Right kidney (tissue), 1 donor: ENCODE results near the gene XPNPEP2.
"Not testable (repeated sequence)": the region's sequence is repeated elsewhere in the genome, so short reads cannot be mapped to it uniquely, and the experiment has no call there.

Experiments used
- DNase-seq: peaks from one replicate; pipeline ENCODE4 v3.0.0-alpha.2; 2016

XPNPEP2 gene

DNA sequence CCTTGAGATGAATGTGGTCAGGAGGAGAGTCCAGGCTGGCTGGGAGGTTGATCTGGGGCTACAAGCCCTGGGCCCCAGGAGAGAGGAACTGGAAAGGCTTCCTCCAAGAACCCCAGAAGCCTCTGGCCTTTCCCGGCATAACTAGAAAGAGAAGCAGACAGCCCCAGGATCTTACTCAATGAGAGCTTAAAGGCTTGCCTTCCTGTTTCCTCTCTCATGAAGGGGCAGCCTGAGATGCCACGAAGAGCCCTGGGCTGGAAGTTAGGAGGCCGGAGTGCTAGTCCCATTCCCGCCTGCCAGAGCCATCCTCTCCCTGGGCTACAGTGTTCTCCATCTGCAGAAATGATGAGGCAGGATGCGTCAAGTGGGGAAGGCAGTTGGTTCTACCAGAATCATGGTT is 20.1 kb upstream of the XPNPEP2 start:
- no peak for DNase-seq

DNA sequence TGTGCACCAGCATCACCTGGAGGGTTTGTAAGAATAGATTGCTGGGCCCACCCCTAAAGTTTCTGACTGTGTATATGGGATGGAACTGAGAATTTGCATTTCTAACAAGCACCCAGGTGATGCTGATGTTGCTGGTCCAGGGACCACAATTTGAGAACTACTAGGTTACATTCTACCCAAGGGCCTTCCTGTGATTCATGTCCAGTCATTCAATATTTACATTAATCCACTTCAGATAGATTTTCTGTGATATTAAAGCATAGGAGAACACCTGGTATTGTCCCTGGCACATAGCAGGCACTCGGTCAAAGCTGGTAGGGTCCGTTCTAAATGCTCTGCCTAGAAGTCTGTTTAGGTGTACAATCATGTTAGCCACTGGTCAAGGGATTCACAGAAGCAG is 19.5 kb upstream of the XPNPEP2 start:
- no peak for DNase-seq

DNA sequence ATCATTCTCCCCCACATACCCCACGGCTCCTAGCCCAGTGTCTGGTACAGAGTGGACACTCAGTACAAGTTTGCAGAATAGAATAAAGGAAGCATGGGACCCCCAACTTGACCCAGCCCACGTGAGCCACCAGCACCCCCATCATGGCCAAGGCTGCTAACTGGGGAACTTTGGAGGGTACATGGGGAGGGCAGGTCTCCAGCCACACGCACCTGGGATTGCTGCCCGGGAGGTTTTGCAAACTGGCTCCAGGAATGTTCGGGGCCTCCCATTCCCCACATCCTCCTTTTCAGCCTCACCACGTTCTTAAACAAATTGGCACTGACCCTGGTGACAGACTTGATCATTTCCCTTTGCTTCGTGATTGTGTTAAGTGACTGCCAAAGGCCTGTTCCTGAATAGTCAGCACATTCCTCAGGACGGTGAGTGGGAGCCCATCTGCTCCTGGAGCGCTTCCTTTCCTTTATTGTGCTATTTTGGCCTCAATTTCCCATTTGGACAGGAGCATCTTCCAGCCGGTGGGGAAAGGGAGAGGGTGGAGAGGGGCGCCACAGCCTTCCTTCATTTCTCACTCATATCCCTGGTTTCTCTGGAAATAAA is 18.7 kb upstream of the XPNPEP2 start:
- DNase-seq = no peak

DNA sequence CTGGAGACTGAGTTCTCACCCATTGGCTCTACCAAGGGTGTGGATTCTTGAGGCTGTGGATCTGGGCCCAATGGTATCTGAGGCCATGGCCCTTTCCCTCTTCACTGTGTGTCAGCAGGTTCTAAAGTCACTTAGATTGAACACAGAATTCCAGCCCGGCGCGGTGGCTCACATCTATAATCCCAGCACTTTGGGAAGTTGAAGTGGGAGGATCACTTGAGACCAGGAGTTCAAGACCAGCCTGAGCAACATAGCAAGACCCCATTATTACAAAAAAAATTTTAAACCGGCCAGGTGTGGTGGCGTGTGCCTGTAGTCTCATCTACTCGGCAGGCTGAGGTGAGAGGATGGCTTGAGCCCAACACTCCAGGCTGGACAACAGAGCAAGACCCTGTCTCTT is 18.0 kb upstream of the XPNPEP2 start:
- DNase-seq = no peak

DNA sequence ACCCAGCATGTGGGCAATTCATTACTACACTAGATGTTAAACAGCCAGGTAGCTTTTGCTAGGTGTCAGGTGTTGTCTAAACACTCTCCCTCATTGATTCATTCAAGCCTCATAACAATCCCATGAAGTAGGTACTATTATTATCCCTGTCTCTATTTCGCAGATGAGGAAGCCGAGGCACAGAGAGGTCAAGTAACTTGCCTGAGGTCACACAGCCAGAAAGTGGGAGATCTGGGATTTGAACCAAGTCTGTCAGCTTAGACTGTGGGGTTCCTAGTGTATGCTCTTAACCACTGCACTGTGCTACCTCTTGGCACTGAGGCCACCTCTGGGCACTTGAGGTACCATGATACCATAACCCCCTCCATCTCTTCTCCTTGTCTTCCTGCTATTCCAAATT is 17.4 kb upstream of the XPNPEP2 start:
- DNase-seq = no peak

DNA sequence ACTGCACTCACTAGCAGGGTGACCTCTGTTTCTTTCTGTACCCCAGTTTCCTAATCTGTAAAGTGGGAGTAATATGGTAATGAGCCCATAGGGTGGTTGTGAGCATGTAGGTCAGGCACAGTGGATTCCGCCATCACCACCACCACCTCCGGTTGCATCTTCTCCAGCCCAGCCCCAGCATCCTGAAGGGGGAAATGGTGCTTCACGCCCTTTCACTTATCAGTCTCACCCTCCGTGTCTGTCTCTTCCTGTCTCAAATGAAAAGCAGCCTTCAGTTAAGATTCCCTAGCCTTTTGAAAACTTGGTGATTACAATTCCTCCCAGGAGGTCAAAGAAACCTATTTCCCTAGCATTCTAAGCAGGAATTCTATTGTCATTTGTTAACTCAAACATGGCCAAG is 16.9 kb upstream of the XPNPEP2 start:
- DNase-seq = no peak

DNA sequence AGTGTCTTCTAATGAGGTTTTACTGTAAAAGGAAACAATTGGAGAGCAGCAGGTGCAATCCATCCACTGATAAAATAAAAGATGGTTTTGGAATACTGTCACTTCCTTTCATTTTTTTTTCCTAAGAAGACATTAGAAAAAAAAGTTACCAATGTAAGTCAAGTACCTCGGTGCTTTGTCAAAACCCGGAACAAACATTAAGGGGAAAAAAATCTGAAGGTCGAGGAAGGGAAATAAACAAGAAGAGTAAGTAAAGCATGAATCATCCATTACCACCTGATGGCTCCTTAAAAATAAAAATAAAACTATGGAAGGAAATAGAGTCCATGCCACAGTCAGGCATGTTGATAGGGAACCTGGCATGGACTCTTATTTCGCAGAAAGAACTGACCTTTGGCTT is 15.3 kb upstream of the XPNPEP2 start:
- no peak for DNase-seq

DNA sequence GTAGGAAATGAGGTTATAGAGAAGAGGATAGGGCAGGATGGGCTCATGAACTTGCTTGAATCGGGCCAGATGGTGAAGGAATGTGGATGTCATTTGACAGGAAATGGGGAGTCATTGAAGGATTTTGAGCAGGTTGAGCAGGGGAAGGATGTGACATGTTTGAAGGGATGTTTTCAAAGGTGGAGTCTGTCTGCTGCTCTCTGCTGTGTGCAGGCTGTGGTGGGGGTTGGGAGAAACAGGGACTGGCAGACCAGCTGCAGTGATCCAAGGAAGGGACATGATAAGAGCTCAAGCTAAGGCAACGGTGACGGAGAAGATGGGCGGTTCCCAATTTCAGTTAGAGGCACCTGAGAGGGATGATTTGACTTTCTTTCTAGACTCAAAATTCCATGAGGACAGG is 14.0 kb upstream of the XPNPEP2 start:
- no peak for DNase-seq

DNA sequence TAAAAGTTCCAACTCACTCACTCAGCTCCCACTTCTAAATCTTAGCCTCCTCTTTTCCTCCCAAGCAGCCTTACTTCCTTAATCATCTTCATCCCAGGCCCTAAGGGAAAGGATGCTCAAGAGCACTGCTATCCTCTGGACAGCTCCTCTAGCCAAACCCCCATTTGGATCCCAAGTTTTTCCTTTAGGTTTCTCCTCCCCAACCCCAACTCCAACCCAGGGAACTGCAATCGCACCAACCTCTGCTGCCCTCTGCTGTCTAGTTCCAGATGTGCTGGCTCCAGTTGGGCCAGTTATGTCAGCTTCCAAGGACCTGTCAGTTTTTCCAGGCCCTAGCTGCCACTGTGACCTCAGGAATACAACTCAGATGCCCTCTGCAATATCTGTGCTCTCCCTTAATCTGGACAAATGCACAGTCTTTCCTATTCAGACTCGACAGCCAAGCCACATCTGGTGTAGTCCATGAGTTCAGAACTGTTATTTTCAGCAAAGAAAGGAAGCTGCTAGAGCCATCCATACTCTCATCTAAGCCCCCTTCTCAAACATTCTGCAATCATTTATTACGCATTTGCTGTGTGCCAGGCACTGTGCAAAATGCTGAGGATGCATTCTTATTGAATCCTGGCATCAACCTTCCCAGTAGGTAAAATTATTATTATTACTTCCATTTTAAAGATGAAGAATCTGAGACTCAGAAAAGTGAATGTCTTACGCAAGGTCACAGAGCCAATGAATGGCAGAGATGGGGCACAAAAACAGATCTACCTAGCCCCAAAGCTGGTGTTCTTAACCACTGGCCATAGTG is 12.3 kb upstream of the XPNPEP2 start:
- DNase-seq = peak; percentile 21

DNA sequence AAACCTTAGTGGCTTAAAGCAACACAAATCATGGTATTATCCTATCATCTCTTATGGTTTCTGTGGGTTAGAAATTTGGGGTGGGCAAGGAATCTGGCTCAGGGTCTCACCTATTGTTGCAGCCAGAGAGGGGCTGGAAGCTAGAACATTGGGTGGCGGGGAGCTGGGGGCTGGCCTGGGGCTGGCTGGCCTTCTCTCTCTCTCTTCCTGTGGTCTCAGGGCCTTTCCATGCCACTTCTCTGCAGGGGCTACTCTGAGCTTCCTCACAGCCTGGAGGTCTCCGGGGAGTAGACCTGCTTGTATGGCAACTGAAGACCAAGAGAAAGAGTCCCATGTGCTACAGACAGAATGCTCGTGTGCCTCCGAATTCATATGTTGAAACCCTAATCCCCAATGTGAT is 10.7 kb upstream of the XPNPEP2 start:
- no peak for DNase-seq

DNA sequence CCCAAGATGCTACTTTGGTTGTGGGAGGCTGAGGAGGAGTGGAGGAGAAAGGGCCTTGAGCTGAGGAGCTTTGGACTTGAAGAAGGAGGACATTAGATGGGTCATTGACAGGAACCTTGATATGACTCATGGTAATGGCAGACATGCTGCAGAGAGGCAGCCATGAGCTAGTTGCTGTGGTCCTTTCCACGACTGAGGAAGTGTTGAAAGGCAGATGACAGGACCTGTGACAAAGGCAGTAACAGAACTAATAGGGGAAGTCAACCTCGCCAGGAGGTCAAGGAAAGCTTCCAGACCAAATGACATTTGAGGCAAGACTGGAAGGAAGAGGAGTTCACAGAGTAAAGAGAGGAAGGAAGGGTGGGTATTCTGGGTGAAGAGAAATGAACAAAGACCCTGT is 7.6 kb upstream of the XPNPEP2 start:
- DNase-seq = no peak

DNA sequence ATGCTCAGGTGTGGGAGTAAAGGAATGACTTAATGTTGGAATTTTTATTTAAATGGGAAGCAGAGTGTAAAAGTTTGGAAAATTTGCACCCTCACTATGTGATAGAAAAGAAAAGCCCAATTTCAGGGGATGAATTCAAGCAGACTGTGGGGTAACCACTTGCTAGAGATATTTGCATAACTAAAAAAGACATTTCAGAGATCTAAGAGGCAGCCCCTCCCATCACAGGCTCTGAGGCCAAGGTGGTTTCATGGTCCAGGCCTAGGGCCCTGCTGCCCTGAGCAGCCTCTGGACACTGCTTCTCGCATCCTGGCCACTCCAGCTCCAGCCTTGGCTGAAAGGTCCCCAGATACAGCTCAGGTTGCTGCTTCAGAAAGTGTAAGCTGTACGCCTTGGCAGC is 5.9 kb upstream of the XPNPEP2 start:
- DNase-seq = no peak

DNA sequence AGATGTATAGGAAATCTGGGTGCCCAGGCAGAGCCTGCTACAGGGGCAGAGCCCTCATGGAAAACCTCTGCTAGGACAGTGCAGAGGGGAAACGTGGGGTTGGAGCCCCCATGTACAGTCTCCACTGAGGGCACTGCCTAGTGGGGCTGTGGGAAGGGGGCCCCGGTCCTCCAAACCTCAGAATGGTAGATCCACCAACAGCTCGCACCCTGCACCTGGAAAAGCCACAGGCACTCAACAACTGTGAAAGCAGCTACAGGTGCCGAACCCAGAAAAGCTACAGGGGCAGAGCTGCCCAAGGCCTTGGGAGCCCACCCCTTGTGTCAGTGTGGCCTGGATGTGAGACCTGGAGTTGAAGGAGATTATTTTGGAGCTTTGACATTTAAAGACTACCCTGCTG is 5.4 kb upstream of the XPNPEP2 start:
- no peak for DNase-seq

DNA sequence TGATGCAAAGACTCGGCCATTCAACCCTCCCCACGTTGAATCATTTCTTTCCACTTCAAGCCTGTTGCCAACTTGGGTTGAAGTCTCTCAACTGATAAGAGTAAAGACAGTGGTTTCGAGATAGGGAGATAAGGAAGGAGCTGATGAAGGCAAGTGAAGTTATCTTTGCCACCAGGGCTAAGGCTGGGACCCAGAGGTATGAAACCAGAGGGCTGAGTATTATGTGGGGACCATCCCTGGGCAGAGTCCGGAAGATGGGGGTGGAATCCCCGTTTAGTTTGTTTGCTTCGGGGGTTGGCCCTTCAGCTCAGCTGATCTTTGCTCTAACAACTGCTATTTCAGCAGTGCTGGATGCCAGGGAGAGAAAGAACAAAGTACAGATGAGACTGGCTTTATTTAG is 2.3 kb upstream of the XPNPEP2 start:
- DNase-seq = no peak

DNA sequence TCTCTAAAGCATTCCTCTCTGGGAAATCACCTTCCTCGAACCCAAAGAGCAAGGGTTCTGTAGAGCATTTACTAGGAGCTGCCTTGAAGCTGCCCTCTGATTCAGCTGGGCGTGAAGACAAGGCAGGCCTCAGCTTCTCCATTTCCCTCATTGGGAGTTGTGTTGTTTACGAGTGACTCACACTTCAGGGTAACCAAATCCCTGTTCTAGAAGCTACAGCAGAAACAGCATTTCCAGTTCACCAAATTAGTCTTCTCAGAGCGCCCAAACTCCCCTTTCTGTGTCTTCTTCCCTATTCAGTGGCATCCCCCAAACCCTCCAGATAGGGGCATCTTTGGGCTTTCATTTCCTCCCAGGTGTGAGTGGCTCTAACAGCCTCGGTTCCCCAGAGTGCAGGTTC is 863 bp upstream of the XPNPEP2 start:
- no peak for DNase-seq

DNA sequence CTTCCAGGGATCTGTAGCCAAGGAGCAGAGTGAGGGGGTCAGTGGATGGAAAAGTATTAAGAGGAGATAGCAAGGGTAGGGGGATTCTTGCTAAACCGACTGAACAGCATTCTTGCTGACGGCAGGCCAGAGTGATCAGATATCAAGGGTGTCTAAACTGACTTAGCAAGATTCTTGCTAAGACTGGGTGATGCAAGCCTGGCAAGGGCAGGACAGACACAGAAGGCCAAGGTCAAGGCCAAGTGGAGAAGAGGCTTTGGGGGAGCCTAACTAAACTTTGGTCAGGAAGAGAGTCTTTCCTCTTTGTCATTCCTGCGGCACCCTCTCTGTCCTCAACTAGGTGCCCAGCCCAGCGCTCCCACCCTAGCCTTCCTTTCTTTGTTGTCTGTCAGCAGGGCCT is 799 bp downstream of the XPNPEP2 start:
- no peak for DNase-seq

DNA sequence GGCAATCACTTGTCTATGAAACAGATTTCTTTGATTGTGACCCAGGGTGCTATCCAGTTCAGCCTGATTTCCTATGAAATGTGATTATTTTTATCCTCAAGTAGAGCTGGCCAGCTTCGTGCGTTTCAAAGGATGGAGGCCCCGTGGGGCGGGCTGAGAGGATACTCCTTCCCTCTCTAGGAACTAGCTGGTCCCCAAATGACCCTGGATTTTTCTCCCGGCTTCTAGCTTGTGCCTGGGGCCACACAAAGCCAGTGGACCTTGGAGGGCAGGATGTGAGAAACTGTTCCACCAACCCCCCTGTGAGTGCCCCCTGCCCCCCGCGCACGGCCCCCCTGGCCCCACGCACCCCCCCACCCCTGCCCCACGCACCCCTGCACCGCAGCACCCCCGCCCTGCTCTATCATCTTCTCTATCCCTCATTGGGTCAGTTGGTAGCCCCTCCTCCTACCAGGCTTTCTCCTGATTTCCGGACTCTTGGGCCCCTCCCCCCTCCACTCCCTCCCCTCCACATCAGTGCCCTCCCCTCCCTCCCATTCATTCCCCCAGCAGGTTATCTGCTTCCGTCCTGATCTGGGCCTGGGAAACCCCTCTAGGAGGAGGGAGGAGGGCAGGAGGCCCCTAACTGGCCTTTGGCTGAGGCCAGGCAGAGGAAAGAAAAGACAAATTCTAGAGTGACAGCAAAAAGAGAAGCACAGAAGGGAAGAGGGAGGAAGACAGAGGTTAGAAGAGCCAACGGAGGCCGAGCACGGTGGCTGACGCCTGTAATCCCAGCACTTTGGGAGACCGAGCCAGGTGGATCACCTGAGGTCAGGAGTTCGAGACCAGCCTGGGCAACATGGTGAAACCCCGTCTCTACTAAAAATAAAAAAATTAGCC is 3.3 kb downstream of the XPNPEP2 start:
- no peak for DNase-seq

DNA sequence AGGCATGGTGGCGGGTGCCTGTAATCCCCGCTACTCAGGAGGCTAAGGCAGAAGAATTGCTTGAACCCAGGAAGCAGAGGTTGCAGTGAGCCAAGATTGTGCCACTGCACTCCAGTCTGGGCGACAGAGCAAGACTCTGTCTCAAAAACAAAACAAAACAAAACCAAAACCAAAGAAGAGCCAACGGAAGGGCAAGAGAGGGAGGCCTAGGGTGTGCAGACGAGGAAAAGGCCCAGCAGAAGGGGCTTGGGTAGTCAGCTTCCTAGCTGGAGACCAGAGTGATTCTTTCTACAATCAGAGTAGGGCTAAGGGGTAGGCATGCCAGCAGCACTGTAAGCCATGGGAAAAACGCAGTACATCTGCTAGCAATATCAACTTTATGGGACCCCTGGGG is 4.0 kb downstream of the XPNPEP2 start:
- DNase-seq = not testable (repeated sequence)

DNA sequence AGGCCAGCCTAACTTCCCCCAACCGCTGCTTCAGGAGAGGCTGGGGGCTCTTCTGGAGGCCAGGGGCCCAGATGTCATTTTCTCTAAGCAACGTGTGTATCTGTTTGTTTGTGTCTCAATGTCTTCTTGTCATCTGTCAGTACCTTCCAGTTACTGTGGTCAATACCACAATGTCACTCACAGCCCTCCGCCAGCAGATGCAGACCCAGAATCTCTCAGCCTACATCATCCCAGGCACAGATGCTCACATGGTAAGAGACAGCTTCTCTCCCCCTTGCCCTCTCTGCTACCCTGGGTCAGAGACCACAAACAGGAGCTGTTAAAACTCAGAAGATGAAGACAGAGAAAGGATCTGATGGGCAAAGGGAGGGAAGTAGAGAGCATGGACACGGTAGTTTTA is 5.0 kb downstream of the XPNPEP2 start:
- DNase-seq = no peak

DNA sequence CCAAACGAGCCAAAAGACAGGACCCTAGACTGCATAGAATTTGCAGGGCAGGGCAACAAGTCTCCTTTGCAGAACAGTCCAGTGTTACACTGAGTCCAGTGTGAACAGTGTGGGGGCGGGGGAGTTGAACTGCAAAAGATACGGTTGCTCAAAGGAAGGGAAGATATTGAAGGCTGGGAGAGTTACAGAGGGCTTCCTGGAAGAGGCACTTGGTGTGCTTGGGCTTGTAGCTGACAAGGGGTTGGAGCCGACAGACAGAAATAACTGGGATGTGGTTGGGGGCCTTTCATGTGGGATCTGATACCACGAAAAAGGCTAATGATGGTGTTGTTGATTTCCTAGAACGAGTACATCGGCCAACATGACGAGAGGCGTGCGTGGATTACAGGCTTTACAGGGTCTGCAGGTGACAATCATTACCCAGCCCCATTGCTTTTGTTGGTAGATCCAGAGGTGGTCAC is 6.1 kb downstream of the XPNPEP2 start:
- no peak for DNase-seq

DNA sequence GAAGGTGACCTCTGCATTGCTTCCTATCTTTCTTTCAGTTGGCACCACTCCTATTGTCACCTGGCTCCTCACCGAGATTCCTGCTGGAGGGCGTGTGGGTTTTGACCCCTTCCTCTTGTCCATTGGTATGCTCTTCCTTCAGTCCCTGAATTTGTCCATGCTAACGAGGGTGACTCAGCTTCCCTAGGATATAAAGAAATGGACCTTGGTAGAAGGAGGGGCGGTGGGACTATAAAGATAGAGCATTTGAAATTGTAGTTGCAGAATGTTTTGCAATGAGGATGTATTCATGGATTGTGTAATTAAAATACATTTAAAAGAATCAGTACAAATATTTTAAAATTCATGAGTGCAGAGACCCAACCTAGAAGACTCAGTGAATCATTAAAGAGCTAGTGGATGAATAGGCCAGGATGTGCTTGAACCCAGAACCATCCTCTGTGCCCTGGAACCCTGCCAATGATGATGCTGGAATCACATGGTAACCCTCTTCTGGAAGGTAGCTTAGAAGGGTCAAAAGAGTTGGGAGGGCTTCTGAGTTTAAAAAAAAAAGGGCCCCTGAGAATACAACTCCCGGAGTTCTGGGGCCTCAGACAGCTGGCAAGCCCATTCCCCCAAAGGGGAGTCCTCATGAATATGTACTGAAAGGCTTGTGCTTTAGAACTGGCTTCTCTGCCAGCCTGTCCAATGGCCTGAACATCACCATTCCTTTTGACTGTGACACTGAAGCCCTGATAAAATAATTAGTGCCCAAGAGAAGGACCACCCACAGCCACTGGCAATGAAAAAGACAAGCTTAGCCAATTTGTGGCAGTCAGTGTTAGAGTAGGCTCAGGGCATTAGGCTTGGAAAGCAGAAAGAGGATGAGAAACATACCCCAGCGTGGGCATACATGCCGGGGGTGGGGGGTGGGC is 8.0 kb downstream of the XPNPEP2 start:
- no peak for DNase-seq

DNA sequence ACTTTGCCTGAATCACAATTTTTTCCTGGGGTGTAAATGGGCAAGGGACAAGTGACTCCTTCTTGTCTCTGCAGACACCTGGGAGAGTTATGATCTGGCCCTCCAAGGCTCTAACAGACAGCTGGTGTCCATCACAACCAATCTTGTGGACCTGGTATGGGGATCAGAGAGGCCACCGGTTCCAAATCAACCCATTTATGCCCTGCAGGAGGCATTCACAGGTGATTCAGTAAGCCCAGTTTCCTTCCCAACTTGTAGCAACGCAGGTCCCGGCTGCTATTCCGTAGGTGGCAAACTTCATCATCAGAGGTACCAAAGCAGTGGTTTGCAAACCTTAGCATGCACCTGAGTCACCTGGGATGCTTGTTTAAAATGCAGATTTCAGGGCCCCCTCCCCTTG is 8.8 kb downstream of the XPNPEP2 start:
- DNase-seq = no peak
